HL-60/S4 treated with phorbol 12-myristate 13-acetate at 8.2 ng/mL for 4 days and 3 days (cell line): ENCODE measurements around the gene KCTD14.
"Not testable (repeated sequence)": the region's sequence is repeated elsewhere in the genome, so short reads cannot be mapped to it uniquely, and the experiment has no call there.

Experiments used
- in situ Hi-C: fragments of 300-500 bp; cut with MboI; formaldehyde crosslinking; loops from 2 replicates; pipeline ENCODE4 v1.15.0; 2022; ENCODE audit warnings: low sequenced_read_pairs

The KCTD14 gene

GRCh38 chr11:78048561-78048960, 25.5 kb upstream of the KCTD14 start:
- in situ Hi-C loops: no loop called here

GRCh38 chr11:78046486-78046854, 23.4 kb upstream of the KCTD14 start:
- in situ Hi-C loops: no loop called here

DNA sequence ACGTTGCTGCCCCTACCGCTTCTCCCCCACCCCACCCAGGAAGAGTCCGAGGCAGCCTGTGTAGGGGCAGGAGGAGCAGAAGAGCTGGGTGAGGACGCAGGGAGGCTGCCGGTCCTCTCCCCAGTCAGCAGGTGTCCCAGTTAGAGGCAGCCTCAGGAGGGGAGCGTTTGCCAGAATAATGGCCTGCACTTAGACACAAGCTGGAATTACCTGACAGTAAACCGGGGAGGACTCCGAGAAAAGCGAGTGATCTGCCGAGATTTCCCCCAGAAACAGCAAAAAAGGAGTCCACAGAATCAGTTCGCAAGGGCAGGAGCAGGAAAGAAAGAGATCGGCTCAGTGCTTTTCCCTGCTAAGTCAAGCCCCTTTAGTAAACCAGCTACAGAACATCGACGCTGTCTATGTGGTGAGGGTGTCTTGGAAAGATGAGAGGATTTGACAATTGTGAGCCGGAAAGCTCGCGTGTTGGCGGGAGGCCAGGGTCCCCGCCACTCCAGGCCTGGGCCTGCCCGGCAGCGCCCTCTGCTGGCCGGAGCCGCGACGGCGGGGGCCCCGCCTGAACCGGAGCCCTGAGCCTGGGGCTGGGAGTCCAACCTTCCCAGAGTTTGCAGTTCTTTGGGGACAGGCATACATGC, 22.9 kb upstream of the KCTD14 start:
- in situ Hi-C loops: no loop called here

DNA sequence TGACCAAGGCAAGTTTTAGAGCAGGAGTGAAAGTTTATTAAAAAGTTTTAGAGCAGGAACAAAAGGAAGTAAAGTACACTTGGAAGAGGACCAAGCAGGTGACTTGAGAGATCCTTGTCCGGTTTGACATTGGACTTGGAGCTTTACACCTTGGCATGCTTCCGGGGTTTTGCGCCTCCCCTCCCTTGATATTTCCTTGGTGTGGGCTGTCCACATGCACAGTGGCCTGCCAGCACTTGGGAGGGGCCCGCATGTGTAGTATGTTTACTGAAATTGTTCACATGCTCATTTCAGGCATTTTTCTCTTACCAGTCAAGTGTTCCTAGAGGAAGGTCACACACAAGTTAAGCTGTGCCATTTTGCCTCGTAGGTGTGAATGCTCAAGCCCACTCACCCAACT, 21.6 kb upstream of the KCTD14 start:
- in situ Hi-C loops: no loop called here

DNA sequence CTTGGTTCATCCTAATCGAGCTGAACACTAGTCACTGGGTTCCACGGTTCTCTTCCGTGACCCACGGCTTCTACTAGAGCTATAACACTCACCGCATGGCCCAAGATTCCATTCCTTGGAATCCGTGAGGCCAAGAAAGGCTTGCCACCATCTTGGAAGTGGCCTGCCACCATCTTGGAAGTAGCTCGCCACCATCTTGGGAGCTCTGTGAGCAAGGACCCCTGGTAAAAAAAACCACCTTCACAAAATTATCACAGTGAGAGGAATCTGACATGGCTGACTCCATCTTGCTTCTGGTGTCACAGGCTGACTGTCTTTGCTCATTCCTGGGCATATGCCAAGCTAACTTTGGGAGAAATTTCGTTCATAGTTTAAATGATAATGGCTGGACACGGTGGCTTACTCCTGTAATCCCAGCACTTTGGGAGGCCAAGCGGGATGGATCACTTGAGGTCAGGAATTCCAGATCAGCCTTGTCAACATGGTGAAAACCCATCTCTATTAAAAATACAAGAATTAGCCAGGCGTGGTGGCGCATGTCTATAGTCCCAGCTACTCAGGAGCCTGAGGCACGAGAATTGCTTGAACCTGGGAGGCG, 18.9 kb upstream of the KCTD14 start:
- in situ Hi-C loops: no loop called here

DNA sequence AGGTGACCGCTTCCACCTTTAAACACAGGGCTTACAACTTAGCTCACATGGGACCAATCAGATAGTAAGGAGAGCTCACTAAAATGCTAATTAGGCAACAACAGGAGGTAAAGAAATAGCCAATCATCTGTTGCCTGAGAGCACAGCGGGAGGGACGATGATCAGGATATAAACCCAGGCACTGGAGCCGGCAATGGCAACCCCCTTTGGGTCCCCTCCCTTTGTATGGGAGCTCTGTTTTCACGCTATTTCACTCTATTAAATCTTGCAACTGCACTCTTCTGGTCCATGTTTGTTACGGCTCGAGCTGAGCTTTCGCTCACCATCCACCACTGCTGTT, 18.3 kb upstream of the KCTD14 start:
- in situ Hi-C loops: not testable (repeated sequence)

DNA sequence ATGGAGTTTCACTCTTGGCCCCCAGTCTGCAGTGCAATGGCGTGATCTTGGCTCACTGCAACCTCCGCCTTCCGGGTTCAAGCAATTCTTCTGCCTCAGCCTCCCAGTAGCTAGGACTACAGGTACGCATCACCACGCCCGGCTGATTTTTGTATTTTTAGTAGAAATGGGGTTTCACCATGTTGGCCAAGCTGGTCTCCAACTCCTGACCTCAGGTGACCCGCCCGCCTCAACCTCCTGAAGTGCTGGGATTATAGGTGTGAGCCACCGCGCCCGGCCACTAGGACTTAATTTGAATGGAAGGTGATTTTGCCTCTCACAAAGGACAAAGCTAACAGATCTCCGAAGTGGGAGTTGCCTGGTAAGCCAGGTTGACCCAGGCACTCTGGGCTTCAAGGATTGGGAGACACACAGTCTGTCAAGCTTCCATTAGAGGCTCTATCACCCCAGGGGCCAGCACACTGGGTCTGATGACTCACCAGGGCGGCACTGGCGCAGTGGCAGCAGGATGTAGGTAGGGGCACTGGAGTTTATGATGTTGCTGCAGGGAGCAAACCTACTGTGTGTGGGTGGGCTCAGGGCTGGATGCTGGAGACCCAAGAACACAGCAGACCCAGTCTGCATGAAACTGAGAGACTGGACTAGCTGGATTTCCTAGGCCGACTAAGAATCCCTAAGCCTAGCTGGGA, 17.8 kb upstream of the KCTD14 start:
- in situ Hi-C loops: no loop called here

DNA sequence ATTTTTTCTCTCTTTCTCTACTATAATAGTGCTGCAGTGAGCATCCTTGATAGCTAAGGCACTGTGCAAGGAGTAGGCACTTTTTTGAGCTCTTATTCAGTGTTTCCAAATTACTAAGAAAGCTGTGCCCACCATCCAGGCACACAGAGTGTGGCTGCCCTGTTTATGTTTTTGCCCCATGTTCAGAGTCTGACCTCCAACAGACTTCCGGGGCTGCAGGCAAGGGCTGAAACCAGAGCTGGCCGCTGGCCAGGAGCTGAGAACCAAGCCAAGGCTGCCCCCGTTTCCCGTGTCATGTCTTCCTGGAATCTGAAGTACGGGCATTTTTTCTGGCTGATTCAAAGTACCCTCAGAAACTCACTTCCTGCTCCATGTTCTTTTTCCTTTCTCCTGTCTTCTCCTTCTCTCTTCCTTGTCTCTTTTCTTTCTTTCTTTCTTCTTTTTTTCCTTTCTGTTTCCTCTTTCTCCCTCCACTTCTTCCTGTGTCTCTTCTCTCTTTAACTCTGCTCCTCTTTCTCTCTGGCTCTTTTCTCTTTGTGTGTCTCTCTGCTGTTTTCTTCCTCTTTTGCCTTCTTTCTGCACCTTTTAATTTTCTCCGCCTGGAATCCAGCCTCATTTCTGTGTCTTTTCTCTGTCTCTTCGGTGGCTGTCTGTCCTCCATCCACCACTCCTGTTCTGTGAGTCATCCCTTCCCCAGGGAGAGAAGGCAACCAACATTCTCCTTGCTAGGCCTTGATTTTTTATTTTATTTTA, 17.0 kb upstream of the KCTD14 start:
- in situ Hi-C loops: no loop called here

DNA sequence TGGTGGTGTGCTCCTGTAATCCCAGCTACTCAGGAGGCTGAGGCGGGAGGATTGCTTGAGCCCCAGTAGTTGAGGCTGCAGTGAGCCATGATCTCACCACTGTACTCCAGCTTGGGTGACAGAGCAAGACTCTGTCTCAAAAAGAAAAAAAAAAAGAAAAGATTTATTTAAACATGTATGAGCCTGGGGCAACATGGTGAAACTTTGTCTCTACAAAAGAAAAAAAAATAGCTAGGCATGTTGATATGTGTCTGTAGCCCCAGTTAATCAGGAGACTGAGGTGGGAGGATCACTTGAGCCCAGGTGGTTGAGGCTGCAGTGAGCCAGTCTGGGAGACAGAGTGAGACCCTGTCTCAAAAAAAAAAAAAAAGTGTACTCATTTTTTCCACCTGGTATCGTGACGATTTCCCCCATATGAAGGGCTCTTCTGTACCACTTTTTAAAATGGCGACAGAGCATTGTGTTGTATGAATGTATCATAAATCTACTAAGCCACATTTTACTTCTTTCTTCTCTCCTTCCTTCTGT, 16.4 kb upstream of the KCTD14 start:
- in situ Hi-C loops: no loop called here

DNA sequence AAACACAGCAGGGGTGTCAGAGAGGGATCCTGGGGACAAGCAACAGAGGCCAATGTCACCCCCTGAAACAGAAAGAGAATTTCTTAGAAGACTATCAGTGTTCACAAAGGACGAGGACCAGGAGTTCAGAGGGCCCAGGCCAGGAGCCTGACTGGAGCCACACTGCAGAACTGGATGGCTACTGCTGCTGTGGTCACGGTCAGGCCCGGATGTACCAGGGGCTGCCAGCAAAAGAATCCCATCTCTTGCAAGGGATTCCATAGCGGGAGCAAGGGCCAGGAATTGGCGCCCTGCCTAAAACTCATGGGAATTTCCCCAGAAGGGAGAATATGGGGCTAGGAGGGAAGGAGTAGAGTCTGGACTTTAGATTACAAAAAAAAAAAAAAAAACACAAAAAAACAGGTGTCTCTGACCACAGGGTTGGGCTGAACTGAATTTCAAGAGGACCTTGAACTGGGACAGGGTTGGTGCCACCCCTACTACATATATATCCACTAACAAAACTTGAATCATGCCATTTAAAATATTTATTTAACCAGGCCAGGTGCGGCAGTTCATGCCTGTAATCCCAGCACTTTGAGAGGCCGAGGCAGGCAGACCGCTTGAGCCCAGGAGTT, 15.7 kb upstream of the KCTD14 start:
- in situ Hi-C loops: no loop called here

- in situ Hi-C loops: no loop called here
Observed at GRCh38 chr11:78037825-78038620, 14.9 kb upstream of the KCTD14 start.

DNA sequence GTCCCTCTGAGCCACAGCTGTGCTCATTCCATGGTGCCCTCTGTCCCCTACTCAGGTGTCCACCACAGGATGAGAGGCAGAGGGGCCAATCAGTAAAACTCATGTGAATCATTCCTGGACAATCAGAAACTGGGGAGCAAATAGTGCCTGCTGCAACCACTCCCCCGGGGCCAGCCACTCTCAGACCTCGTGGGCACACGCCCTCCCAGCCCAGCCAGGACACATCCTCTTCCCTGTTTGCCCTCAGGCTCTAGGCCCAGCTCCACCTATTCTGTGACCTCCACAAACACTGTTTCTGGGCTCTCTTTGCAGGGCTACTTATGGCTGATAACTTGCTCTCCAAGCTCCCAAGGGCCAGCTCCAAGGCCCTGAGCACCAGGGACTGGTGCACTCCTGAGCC, 14.0 kb upstream of the KCTD14 start:
- in situ Hi-C loops: no loop called here

GRCh38 chr11:78036313-78036712, 13.2 kb upstream of the KCTD14 start:
- in situ Hi-C loops: no loop called here

DNA sequence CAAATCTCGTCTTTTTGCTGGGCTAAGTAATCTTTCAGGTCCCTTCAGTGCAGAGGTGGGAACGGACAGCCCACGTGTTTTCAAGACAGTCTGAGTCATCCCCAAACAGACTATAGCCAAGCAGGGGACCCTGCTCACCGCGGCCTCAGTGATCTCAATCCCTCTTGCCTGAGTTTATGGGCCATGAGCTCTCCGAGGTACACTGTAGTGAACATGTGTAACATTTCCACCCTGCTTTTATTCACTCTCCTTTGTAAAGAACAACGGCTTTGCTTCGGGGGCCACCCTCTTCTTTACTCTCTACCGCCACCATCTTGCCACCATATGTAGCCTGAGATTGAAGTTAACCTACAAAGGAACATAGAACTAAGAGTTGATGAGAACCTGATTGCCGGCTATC, 11.5 kb upstream of the KCTD14 start:
- in situ Hi-C loops: no loop called here

DNA sequence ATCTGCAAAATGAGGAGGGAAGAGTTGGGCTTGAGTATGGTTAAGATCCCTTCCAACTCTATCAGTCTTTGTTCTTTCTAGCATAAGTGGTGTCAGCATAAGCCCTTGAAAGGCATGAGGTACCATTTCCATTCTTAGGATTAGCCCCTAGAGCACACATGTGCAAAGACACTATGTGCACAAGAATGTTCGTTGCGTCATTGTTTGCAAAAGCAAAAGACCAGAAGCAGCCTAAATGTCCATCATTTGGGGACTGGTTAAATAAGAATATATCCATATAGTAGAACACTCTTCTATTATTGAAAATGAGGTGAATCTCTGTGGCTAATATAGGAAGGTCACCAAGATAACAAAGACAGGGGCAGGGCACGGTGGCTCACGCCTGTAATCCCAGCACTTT, 10.0 kb upstream of the KCTD14 start:
- in situ Hi-C loops: no loop called here

DNA sequence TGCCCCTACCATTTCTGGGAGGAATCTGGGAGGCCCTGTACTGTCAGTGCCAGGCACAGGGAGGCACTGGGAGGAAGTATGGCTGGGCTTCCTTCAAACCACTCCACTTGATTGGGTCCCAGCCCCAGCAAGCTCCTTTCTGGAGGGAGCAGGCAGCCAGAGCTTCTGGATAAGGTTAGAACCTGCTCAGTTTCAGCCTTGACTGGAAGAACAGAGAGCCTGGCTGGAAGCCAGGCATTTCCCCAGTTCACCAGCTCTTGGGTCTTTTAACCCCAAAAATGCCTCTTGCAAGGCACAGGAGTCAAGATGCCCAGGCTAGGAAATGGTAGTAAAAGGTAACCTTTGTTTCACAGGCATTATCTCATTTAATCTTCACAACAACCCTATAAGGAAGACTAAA, 9.0 kb upstream of the KCTD14 start:
- in situ Hi-C loops: no loop called here

GRCh38 chr11:78031629-78032028, 8.6 kb upstream of the KCTD14 start:
- in situ Hi-C loops: no loop called here

DNA sequence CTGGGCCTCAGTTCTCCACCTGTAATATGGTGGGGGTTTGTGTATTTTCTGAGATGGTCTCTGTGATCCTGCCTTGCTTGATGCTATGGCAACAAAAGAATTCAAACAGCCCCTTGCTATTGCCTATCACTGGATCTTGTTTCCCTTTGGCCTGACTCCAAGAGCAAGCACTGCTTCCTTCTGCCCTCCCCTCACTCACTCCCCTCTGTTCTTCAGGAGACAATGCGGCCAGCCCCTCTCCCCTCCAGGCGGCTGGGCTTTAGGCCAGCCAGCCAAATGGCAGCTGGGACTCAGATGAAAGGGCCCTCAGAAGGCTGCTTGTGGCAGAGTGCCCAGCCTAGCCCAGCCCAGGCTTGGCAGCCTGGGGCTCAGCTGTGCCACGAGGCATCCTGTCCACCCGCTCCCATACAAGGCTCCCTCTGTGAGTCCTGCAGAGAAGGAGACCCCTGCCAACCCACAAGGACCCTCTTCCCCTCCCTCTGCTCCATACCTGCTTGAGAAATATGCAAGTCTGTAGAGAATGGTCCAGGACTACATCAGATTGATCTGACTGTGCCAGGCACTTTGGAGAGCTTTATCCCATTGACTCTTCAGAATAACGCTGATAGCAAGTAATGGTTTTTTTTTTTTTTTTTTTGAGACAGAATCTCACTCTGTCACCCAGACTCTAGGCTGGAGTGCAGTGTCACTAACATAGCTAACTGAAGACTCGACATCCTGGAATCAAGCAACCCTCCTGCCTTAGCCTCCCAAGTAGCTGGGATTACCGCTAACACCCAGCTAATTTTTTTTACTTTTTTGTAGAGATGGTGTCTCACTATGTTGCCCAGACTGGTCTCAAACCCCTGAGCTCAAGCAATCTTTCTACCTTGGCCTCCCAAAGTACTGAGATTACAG, 7.6 kb upstream of the KCTD14 start:
- in situ Hi-C loops: no loop called here

- in situ Hi-C loops: not testable (repeated sequence)
Observed at GRCh38 chr11:78028423-78028822, 5.3 kb upstream of the KCTD14 start.
